DOHH2 (cell line): ENCODE measurements around the gene TRAF1.

Source experiments
- EZH2phosphoT487 ChIP-seq: fragments of 200-600 bp; sonication (generic); IDR thresholded peaks from 2 replicates; pipeline ENCODE4 v1.6.1; 2017; ENCODE audit warnings: borderline replicate concordance, mild to moderate bottlenecking, antibody characterized with exemption, low read length, moderate library complexity, mixed read lengths
- TF ChIP-seq, protein P1 (sequence below): fragments of 200-600 bp; sonication (generic); IDR thresholded peaks from one replicate; pipeline ENCODE4 v1.5.1; 2014; ENCODE audit warnings: antibody characterized with exemption, mild to moderate bottlenecking, low read depth, low read length; ENCODE audit not compliant: poor library complexity, severe bottlenecking

DNA sequence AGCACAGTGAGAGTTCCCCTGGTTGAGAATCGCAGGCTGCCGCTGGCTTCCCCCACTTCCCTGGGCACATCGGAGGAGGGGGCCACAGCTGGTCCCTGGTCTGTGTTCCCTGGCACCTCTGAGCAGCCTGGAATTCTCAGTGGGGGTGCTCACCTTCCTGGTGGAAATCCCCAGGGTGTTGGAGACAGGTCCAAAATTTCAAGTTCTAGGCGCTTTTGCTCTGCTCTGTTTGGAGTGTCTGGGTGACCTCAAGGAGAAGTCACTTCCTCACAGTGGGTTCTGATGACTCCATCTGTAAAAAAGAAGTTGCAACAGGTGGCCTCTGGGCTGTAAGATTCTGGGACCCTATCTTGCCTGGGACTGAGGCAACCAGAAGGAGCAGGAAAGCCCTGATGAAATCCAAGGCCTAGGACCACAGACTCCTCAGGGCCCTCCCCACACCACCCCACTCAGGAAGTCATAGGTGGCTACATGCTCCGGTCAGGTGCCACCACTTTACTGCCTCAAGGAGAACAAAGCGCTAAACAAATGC lies at the start of gene TRAF1:
- TF ChIP-seq, protein P1, sequence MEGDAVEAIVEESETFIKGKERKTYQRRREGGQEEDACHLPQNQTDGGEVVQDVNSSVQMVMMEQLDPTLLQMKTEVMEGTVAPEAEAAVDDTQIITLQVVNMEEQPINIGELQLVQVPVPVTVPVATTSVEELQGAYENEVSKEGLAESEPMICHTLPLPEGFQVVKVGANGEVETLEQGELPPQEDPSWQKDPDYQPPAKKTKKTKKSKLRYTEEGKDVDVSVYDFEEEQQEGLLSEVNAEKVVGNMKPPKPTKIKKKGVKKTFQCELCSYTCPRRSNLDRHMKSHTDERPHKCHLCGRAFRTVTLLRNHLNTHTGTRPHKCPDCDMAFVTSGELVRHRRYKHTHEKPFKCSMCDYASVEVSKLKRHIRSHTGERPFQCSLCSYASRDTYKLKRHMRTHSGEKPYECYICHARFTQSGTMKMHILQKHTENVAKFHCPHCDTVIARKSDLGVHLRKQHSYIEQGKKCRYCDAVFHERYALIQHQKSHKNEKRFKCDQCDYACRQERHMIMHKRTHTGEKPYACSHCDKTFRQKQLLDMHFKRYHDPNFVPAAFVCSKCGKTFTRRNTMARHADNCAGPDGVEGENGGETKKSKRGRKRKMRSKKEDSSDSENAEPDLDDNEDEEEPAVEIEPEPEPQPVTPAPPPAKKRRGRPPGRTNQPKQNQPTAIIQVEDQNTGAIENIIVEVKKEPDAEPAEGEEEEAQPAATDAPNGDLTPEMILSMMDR: no peak
- no peak for TF ChIP-seq EZH2phosphoT487
